Tibial artery (tissue), 4 donors: ENCODE results near the gene FAM171A1.

ENCODE experiments used
- DNase-seq, 2 donors: peaks; one replicate each; pipeline ENCODE4 v3.0.0-alpha.2; 2019
- H3K27ac ChIP-seq, 2 donors: fragments of 200-600 bp; sonication (generic) in 1 of 2; 1 replicate in 1 of 2; 2 replicates in 1 of 2; pipeline ENCODE4 v1.5.1; 2018 to 2019; ENCODE audit warnings: mild to moderate bottlenecking in 1 of 2
- H3K27me3 ChIP-seq, 2 donors: fragments of 200-600 bp; sonication (generic) in 1 of 2; one replicate each; pipeline versions ENCODE4 v1.5.1 to v1.6.0; 2016 to 2019
- H3K36me3 ChIP-seq, 3 donors: fragments of 200-600 bp; sonication (generic) in 2 of 3; one replicate each; pipeline ENCODE4 v1.5.1; 2016 to 2019; ENCODE audit warnings: mild to moderate bottlenecking in 2 of 3
- H3K4me1 ChIP-seq, 4 donors: fragments of 200-600 bp; sonication (generic) in 2 of 4; 1 replicate in 3 of 4; 2 replicates in 1 of 4; pipeline ENCODE4 v1.5.1; 2016 to 2019
- H3K4me3 ChIP-seq, 2 donors: fragments of 200-600 bp; sonication (generic) in 1 of 2; 1 replicate in 1 of 2; 2 replicates in 1 of 2; pipeline ENCODE4 v1.5.1; 2018 to 2019; ENCODE audit warnings: mild to moderate bottlenecking in 2 of 2
- H3K9me3 ChIP-seq, 3 donors: fragments of 200-600 bp; sonication (generic) in 1 of 3; one replicate each; pipeline ENCODE4 v1.5.1; 2016 to 2019
- CTCF ChIP-seq, 2 experiments: fragments of 200-600 bp in 1 of 2; fragments of 450-650 bp in 1 of 2; IDR thresholded peaks; one replicate each; pipeline ENCODE4 v1.5.1; 2017 to 2019; ENCODE audit warnings: antibody characterized with exemption in 2 of 2, mild to moderate bottlenecking in 1 of 2, moderate library complexity in 1 of 2
- intact Hi-C: fragments of 100-400 bp; cut with DNase I; formaldehyde crosslinking; loops from one replicate; pipeline ENCODE4 v1.15.0; 2023; ENCODE audit warnings: low total_unique reads

The FAM171A1 gene

GRCh38 chr10:15182540-15183207, 188.4 kb downstream of the FAM171A1 start:
- Histone ChIP-seq H3K27me3 (no peaks in the 10 kb centered on the region), H3K9me3 (no peaks in the 10 kb centered on the region), H3K27ac (no peak overlapping the region), H3K4me1 (no peaks in the 10 kb centered on the region), H3K4me3 (no peak overlapping the region), H3K36me3 (no peaks in the 10 kb centered on the region)
- no peak for TF ChIP-seq CTCF (IDR thresholded peaks at IDR 0.05)
- DNase-seq: no peak
- intact Hi-C loops: no loop called here

GRCh38 chr10:15181576-15182156, 189.4 kb downstream of the FAM171A1 start:
- no peak overlapping the region for H3K27ac ChIP-seq
- H3K36me3 ChIP-seq: no peaks in the 10 kb centered on the region
- H3K4me3 ChIP-seq: no peak overlapping the region
- intact Hi-C loops: no loop called here
- no peak for TF ChIP-seq CTCF (IDR thresholded peaks at IDR 0.05)
- H3K27me3 ChIP-seq: no peaks in the 10 kb centered on the region
- no peaks in the 10 kb centered on the region for H3K4me1 ChIP-seq
- DNase-seq: no peak
- H3K9me3 ChIP-seq: no peaks in the 10 kb centered on the region

- H3K27ac ChIP-seq: no peak overlapping the region
- intact Hi-C loops: no loop called here
Measured at GRCh38 chr10:15180736-15181135, 190.4 kb downstream of the FAM171A1 start.

GRCh38 chr10:15176269-15176668, 194.8 kb downstream of the FAM171A1 start:
- no peak overlapping the region for H3K27ac ChIP-seq
- intact Hi-C loops: no loop called here
- H3K27me3 ChIP-seq: no peaks in the 10 kb centered on the region
- TF ChIP-seq CTCF (IDR thresholded peaks at IDR 0.05): no peak
- no peaks in the 10 kb centered on the region for H3K36me3 ChIP-seq
- H3K9me3 ChIP-seq: no peaks in the 10 kb centered on the region
- no peak for DNase-seq
- H3K4me1 ChIP-seq: no peaks in the 10 kb centered on the region
- H3K4me3 ChIP-seq: no peak overlapping the region

More at GRCh38 chr10:15180736-15181135, 190.4 kb downstream of the FAM171A1 start:
- Histone ChIP-seq H3K4me1 (no peaks in the 10 kb centered on the region), H3K9me3 (no peaks in the 10 kb centered on the region), H3K4me3 (no peak overlapping the region), H3K36me3 (no peaks in the 10 kb centered on the region), H3K27me3 (no peaks in the 10 kb centered on the region)
- TF ChIP-seq CTCF (IDR thresholded peaks at IDR 0.05): no peak
- no peak for DNase-seq

- Histone ChIP-seq H3K4me1 (no peaks in the 10 kb centered on the region), H3K9me3 (no peaks in the 10 kb centered on the region), H3K36me3 (no peaks in the 10 kb centered on the region), H3K27ac (no peak overlapping the region), H3K27me3 (no peaks in the 10 kb centered on the region), H3K4me3 (no peak overlapping the region)
- DNase-seq: no peak
- no peak for TF ChIP-seq CTCF (IDR thresholded peaks at IDR 0.05)
- intact Hi-C loops: no loop called here
Measured at GRCh38 chr10:15175587-15175986, 195.5 kb downstream of the FAM171A1 start.
